ENCODE data around the gene JOSD1.
A peak's percentile ranks its signal among the peaks of the same experiment; 100 is the strongest.

JOSD1 gene

GRCh38 chr22:38707346-38707745 is 6.6 kb upstream of the JOSD1 start:
- Histone ChIP-seq H3K4me1 (peaks cover 6% of the 10 kb centered on the region; the same call in 1 of the 2 replicates), H3K4me3 (ENCODE audit: low read depth, low read length) (peak overlapping the region; percentile 95), H3K36me3 (peaks cover 14% of the 10 kb centered on the region), H3K27me3 (no peaks in the 10 kb centered on the region), H3K9me3 (no peaks in the 10 kb centered on the region)
- no peak for TF ChIP-seq CTCF (IDR thresholded peaks at IDR 0.05; ENCODE audit: low read depth, low read length)
- no peak for DNase-seq

GRCh38 chr22:38706901-38707195 is 6.1 kb upstream of the JOSD1 start:
- Histone ChIP-seq H3K36me3 (peaks cover 9% of the 10 kb centered on the region), H3K4me1 (peaks cover 6% of the 10 kb centered on the region; the same call in 1 of the 2 replicates), H3K27me3 (no peaks in the 10 kb centered on the region), H3K4me3 (ENCODE audit: low read depth, low read length) (peak overlapping the region; percentile 95), H3K9me3 (no peaks in the 10 kb centered on the region)
- no peak for TF ChIP-seq CTCF (IDR thresholded peaks at IDR 0.05; ENCODE audit: low read depth, low read length)
- DNase-seq = no peak

GRCh38 chr22:38706101-38706900 is 5.6 kb upstream of the JOSD1 start:
- no peak for TF ChIP-seq CTCF (IDR thresholded peaks at IDR 0.05; ENCODE audit: low read depth, low read length)
- Histone ChIP-seq H3K4me3 (ENCODE audit: low read depth, low read length) (peak overlapping the region; percentile 95), H3K9me3 (no peaks in the 10 kb centered on the region), H3K4me1 (peaks cover 6% of the 10 kb centered on the region; the same call in 1 of the 2 replicates), H3K36me3 (peaks cover 9% of the 10 kb centered on the region), H3K27me3 (no peaks in the 10 kb centered on the region)
- peak; percentile 43 for DNase-seq

GRCh38 chr22:38705235-38706100 is 4.7 kb upstream of the JOSD1 start, which contains the start of gene GTPBP1:
Gene GTPBP1 (plus strand): TSS chr22:38705944. CDS start chr22:38705956, 12 bp downstream.
- no peaks in the 10 kb centered on the region for H3K9me3 ChIP-seq
- H3K27me3 ChIP-seq = no peaks in the 10 kb centered on the region
- peak; percentile 99 for DNase-seq
- H3K4me3 ChIP-seq (ENCODE audit: low read depth, low read length) = peak within 1 kb of the TSS; percentile 95
- peaks cover 4% of the 10 kb centered on the region for H3K36me3 ChIP-seq
- peaks cover 6% of the 10 kb centered on the region; the same call in 1 of the 2 replicates for H3K4me1 ChIP-seq
- no peak; the same call in 1 of the 2 replicates for TF ChIP-seq CTCF (IDR thresholded peaks at IDR 0.05; ENCODE audit: low read depth, low read length)

GRCh38 chr22:38704654-38705234 is 4.0 kb upstream of the JOSD1 start:
- Histone ChIP-seq H3K36me3 (peaks cover 2% of the 10 kb centered on the region), H3K4me3 (ENCODE audit: low read depth, low read length) (peak overlapping the region; percentile 48), H3K4me1 (peaks cover 6% of the 10 kb centered on the region; the same call in 1 of the 2 replicates), H3K9me3 (no peaks in the 10 kb centered on the region), H3K27me3 (no peaks in the 10 kb centered on the region)
- TF ChIP-seq CTCF (IDR thresholded peaks at IDR 0.05; ENCODE audit: low read depth, low read length) = no peak
- no peak for DNase-seq
